CD8-positive, alpha-beta memory T cell (primary cell): Measurements from ENCODE around the gene CTNNA3. TPM values are rescaled to one million over a fixed set of nuclear protein-coding genes. Genes with fewer than 3 reads are reported as not detected.

Source experiments
- CTCF ChIA-PET: fragments of 350-600 bp; sonication (Branson Sonifier 250); formaldehyde crosslinking; loops from one replicate; lab custom pipeline; 2021; ENCODE audit warnings: antibody characterized with exemption; lab: Charles Lee
- POLR2A ChIA-PET: fragments of 350-600 bp; sonication (Branson Sonifier 250); formaldehyde crosslinking; loops from one replicate; lab custom pipeline; 2021; ENCODE audit warnings: antibody characterized with exemption; lab: Charles Lee
- DNase-seq, 5 donors: peaks; one replicate each; pipeline versions ENCODE4 v3.0.0 to v3.0.0-alpha.2; 2020 to 2022; ENCODE audit warnings: mixed read lengths in 1 of 5
- H3K27ac ChIP-seq: one replicate; pipeline ENCODE4 v1.7.0; 2013; ENCODE audit warnings: low read depth, mild to moderate bottlenecking, low read length, moderate library complexity
- H3K27me3 ChIP-seq: 2 replicates; pipeline ENCODE4 v1.7.0; 2013; ENCODE audit warnings: low read length, mild to moderate bottlenecking; ENCODE audit not compliant: insufficient read depth, poor library complexity, severe bottlenecking
- H3K36me3 ChIP-seq: 2 replicates; pipeline ENCODE4 v1.7.0; 2013; ENCODE audit warnings: mild to moderate bottlenecking, low read length, moderate library complexity; ENCODE audit not compliant: insufficient read depth
- H3K4me1 ChIP-seq: 2 replicates; pipeline ENCODE4 v1.7.0; 2013; ENCODE audit warnings: mild to moderate bottlenecking, low read length, moderate library complexity; ENCODE audit not compliant: insufficient read depth
- H3K4me3 ChIP-seq: 2 replicates; pipeline ENCODE4 v1.7.0; 2013; ENCODE audit warnings: mild to moderate bottlenecking, low read length
- H3K9me3 ChIP-seq: 2 replicates; pipeline ENCODE4 v1.7.0; 2013; ENCODE audit warnings: mild to moderate bottlenecking, low read length
- H3K27ac Mint-ChIP-seq, 8 donors: one replicate each; pipeline ENCODE4 v1.8.0; 2020 to 2021; ENCODE audit warnings: mixed read lengths in 8 of 8, mild to moderate bottlenecking in 6 of 8, inconsistent platforms in 3 of 8, moderate library complexity in 3 of 8
- H3K27me3 Mint-ChIP-seq, 2 donors: one replicate each; pipeline ENCODE4 v1.8.0; 2020 to 2021; ENCODE audit warnings: mixed read lengths in 2 of 2, mild to moderate bottlenecking in 1 of 2, moderate library complexity in 1 of 2
- H3K36me3 Mint-ChIP-seq, 3 donors: one replicate each; pipeline ENCODE4 v1.8.0; 2020 to 2021; ENCODE audit warnings: mixed read lengths in 3 of 3, inconsistent platforms in 1 of 3, mild to moderate bottlenecking in 1 of 3
- H3K4me1 Mint-ChIP-seq, 3 donors: one replicate each; pipeline ENCODE4 v1.8.0; 2020 to 2021; ENCODE audit warnings: mixed read lengths in 3 of 3, inconsistent platforms in 1 of 3, mild to moderate bottlenecking in 1 of 3
- H3K4me3 Mint-ChIP-seq, 7 donors: one replicate each; pipeline ENCODE4 v1.8.0; 2020 to 2021; ENCODE audit warnings: mixed read lengths in 7 of 7, mild to moderate bottlenecking in 6 of 7, moderate library complexity in 4 of 7, inconsistent platforms in 2 of 7
- H3K9me3 Mint-ChIP-seq, 5 donors: one replicate each; pipeline ENCODE4 v1.8.0; 2020 to 2022; ENCODE audit warnings: mixed read lengths in 5 of 5, mild to moderate bottlenecking in 3 of 5, moderate library complexity in 2 of 5, inconsistent platforms in 1 of 5
- polyA plus RNA-seq: library from polyadenylated mRNA; unstranded; fragments of 300-500 nt; fragmentation: Illumina TruSeq; gene quantifications from one replicate; pipeline ENCODE4 v1.2.3, GENCODE V29; 2021
- total RNA-seq, 2 experiments: library from RNA; stranded (reverse); gene quantifications; one replicate each; pipeline ENCODE4 v1.2.3, GENCODE V29; 2021

The CTNNA3 gene
- total and polyA plus RNA-seq, 3 experiments from 2014 or later = 0.92 TPM; not detected in 2

DNA sequence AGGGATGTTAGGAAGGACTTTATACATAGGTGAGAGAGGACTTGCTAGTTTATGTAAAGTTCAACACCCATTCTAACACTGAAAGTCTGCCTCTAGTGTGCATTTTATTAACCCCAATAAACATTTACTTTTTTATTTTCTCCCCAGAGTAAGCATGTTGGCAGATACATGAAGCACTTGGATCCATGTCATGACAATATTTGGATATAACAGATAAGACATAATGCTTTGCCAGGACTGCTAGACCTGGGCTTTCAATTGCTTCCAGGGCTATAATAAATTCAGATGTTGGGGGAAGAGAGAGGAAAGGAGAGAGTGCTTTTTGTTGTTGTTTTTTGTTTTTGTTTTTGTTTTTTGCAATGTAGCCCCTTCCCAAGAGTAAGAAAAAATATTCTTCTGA lies 1039.5 kb downstream of the CTNNA3 start:
- no peak for DNase-seq
- Histone ChIP-seq H3K27me3 (no peaks in the 10 kb centered on the region), H3K9me3 (no peaks in the 10 kb centered on the region), H3K4me3 (no peak overlapping the region), H3K36me3 (no peaks in the 10 kb centered on the region), H3K4me1 (no peaks in the 10 kb centered on the region), H3K27ac (no peak overlapping the region)
- no peaks in the 10 kb centered on the region for H3K27me3 Mint-ChIP-seq
- H3K9me3 Mint-ChIP-seq = peaks cover 3 to 17% (median 7%) of the 10 kb centered on the region in 5 donors
- H3K36me3 Mint-ChIP-seq = no peaks in the 10 kb centered on the region
- ChIA-PET POLR2A (no interaction called here), CTCF (no interaction called here)
- no peak overlapping the region for H3K27ac Mint-ChIP-seq
- no peaks in the 10 kb centered on the region for H3K4me1 Mint-ChIP-seq
- H3K4me3 Mint-ChIP-seq = no peak overlapping the region

DNA sequence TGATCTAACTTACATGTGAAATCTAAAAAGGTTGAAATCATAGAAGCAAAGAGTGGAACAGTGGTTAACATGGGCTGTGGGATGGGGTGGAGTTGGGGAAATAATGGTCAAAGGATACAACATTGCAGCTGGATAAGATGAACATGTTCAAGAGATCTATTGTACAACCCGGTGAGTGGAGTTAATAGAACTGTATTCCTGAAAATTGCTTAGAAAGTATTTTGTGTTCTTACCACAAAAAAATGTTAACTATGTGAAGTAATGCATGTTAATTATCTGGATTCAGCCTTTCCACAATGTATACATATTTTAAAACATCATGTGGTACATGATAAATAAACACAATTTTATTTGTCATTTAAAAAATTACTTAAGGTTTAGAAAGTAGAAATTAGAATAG lies 1041.1 kb downstream of the CTNNA3 start:
- Mint-ChIP-seq H3K27me3 (no peaks in the 10 kb centered on the region), H3K27ac (no peak overlapping the region), H3K36me3 (no peaks in the 10 kb centered on the region), H3K4me1 (no peaks in the 10 kb centered on the region), H3K4me3 (no peak overlapping the region), H3K9me3 (peaks cover 0 to 17% (median 7%) of the 10 kb centered on the region in 5 donors)
- POLR2A ChIA-PET = no interaction called here
- CTCF ChIA-PET = no interaction called here
- no peaks in the 10 kb centered on the region for H3K36me3 ChIP-seq
- DNase-seq = no peak
- no peak overlapping the region for H3K27ac ChIP-seq
- H3K4me3 ChIP-seq = no peak overlapping the region
- no peaks in the 10 kb centered on the region for H3K27me3 ChIP-seq
- H3K4me1 ChIP-seq = no peaks in the 10 kb centered on the region
- H3K9me3 ChIP-seq = no peaks in the 10 kb centered on the region

GRCh38 chr10:66651308-66652082 lies 1044.5 kb downstream of the CTNNA3 start:
- Mint-ChIP-seq H3K4me3 (peak overlapping the region in 1 of 7 donors; percentile 73), H3K4me1 (no peaks in the 10 kb centered on the region), H3K27me3 (no peaks in the 10 kb centered on the region), H3K27ac (no peak overlapping the region), H3K36me3 (no peaks in the 10 kb centered on the region), H3K9me3 (peaks cover 7 to 34% (median 12%) of the 10 kb centered on the region in 5 donors)
- H3K4me1 ChIP-seq = no peaks in the 10 kb centered on the region
- DNase-seq = no peak
- ChIA-PET POLR2A (no interaction called here), CTCF (no interaction called here)
- H3K27ac ChIP-seq = no peak overlapping the region
- no peak overlapping the region for H3K4me3 ChIP-seq
- H3K36me3 ChIP-seq = no peaks in the 10 kb centered on the region
- no peaks in the 10 kb centered on the region for H3K27me3 ChIP-seq
- no peaks in the 10 kb centered on the region for H3K9me3 ChIP-seq

DNA sequence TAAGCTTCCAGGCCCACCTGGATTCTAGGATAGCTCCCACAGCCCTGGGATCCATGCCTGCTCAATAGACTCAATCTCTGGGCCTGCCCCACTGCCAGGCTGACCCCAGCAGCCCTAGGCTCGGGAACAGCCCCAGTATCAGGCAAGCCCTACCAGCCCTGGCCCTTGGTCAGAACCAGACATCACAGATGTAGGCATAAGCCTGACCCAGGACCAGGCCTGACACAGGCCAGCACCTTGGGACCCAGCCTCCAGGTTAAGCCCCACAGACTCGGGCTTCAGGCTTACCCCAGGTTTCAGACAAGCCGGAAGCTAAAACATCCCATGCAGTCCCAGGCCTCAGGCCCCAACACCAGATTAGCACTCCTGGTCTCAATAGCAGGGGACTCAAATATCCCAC lies 1046.4 kb downstream of the CTNNA3 start:
- Histone ChIP-seq H3K4me1 (no peaks in the 10 kb centered on the region), H3K9me3 (no peaks in the 10 kb centered on the region), H3K36me3 (no peaks in the 10 kb centered on the region), H3K4me3 (no peak overlapping the region), H3K27me3 (no peaks in the 10 kb centered on the region), H3K27ac (no peak overlapping the region)
- ChIA-PET CTCF (no interaction called here), POLR2A (no interaction called here)
- Mint-ChIP-seq H3K27me3 (no peaks in the 10 kb centered on the region), H3K4me1 (no peaks in the 10 kb centered on the region), H3K27ac (no peak overlapping the region), H3K36me3 (no peaks in the 10 kb centered on the region), H3K4me3 (no peak overlapping the region), H3K9me3 (peaks cover 6 to 46% (median 12%) of the 10 kb centered on the region in 5 donors)
- no peak for DNase-seq

- no peaks in the 10 kb centered on the region for H3K36me3 Mint-ChIP-seq
- Histone ChIP-seq H3K9me3 (no peaks in the 10 kb centered on the region), H3K27ac (no peak overlapping the region), H3K4me1 (no peaks in the 10 kb centered on the region), H3K27me3 (no peaks in the 10 kb centered on the region), H3K4me3 (no peak overlapping the region), H3K36me3 (no peaks in the 10 kb centered on the region)
- H3K4me3 Mint-ChIP-seq = no peak overlapping the region
- no peaks in the 10 kb centered on the region for H3K27me3 Mint-ChIP-seq
- H3K27ac Mint-ChIP-seq = no peak overlapping the region
- POLR2A ChIA-PET = no interaction called here
- CTCF ChIA-PET = no interaction called here
- DNase-seq = no peak
- peaks cover 0 to 16% (median 14%) of the 10 kb centered on the region in 5 donors for H3K9me3 Mint-ChIP-seq
- H3K4me1 Mint-ChIP-seq = no peaks in the 10 kb centered on the region
These were observed 1053.8 kb downstream of the CTNNA3 start for GRCh38 chr10:66642217-66642616.

GRCh38 chr10:66639371-66639770 lies 1056.6 kb downstream of the CTNNA3 start:
- no peak overlapping the region for H3K27ac ChIP-seq
- no peaks in the 10 kb centered on the region for H3K4me1 ChIP-seq
- H3K9me3 ChIP-seq = no peaks in the 10 kb centered on the region
- H3K36me3 ChIP-seq = no peaks in the 10 kb centered on the region
- Mint-ChIP-seq H3K27ac (no peak overlapping the region), H3K9me3 (peaks cover 0 to 9% (median 2%) of the 10 kb centered on the region in 5 donors), H3K4me3 (no peak overlapping the region), H3K27me3 (no peaks in the 10 kb centered on the region), H3K36me3 (no peaks in the 10 kb centered on the region), H3K4me1 (no peaks in the 10 kb centered on the region)
- H3K27me3 ChIP-seq = no peaks in the 10 kb centered on the region
- ChIA-PET POLR2A (no interaction called here), CTCF (no interaction called here)
- DNase-seq = no peak
- no peak overlapping the region for H3K4me3 ChIP-seq

DNA sequence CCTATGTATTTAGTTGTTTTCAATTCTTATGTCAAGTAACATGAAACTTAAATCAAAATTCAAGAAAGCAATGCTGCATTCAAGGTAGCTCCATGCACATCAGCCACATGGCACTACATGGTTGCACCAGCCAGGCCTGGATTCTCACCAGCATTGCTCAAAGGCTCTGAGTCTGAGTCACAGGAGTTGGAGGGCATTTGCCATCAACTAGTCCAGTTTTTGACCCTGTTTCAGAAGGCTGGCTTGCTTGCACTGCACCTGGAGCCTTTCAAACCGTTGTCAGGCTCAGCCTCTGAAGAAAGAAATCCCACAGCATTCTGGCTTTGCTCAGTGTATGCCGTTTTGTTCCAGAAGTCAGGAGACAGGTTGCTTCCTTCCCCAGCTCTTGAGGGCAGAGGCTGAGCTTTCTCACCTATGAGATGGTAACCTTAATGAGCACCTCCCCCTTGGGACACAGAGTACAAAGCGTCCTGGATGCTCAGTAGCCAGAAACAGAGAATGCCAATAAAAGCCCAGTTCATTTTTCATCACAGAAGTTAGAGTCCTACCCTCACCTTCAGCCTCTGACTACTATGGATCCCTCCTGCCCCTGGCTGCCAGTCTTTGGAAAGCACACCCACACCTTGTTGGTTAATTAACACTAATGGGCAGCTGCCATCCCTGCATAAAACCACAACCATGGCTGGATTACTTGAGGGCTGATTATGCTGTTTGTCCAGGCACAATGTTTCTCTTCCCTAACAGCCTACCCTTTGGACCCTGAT lies 1058.5 kb downstream of the CTNNA3 start:
- peaks cover 0 to 9% (median 2%) of the 10 kb centered on the region in 5 donors for H3K9me3 Mint-ChIP-seq
- H3K27ac ChIP-seq = no peak overlapping the region
- no peak overlapping the region for H3K4me3 Mint-ChIP-seq
- no peaks in the 10 kb centered on the region for H3K36me3 Mint-ChIP-seq
- ChIA-PET CTCF (no interaction called here), POLR2A (no interaction called here)
- H3K27me3 Mint-ChIP-seq = no peaks in the 10 kb centered on the region
- DNase-seq = no peak
- no peaks in the 10 kb centered on the region for H3K27me3 ChIP-seq
- H3K4me1 ChIP-seq = no peaks in the 10 kb centered on the region
- no peaks in the 10 kb centered on the region for H3K9me3 ChIP-seq
- no peaks in the 10 kb centered on the region for H3K36me3 ChIP-seq
- no peak overlapping the region for H3K27ac Mint-ChIP-seq
- H3K4me3 ChIP-seq = no peak overlapping the region
- no peaks in the 10 kb centered on the region for H3K4me1 Mint-ChIP-seq

DNA sequence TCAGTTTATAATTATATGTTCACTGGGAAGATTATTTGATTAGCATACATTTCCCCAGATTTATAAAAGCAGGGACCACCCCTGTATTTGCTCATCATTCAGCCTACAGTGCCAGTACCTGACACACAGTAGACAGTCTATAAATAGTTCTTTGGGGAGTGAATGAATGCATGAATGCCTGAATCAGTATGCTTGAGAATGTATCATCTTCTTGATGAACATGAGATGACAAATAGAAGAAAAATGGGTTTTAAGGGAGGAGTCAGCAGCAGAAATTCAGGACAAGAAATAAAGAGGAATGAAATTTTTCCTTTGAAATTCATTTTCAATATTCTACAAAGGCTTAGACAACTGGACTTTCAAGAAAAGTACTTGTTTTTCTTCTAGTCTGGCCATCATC lies 1066.0 kb downstream of the CTNNA3 start:
- Mint-ChIP-seq H3K4me3 (no peak overlapping the region), H3K4me1 (no peaks in the 10 kb centered on the region), H3K27me3 (no peaks in the 10 kb centered on the region), H3K9me3 (peaks cover 2 to 10% (median 3%) of the 10 kb centered on the region in 5 donors), H3K27ac (no peak overlapping the region), H3K36me3 (no peaks in the 10 kb centered on the region)
- H3K36me3 ChIP-seq = no peaks in the 10 kb centered on the region
- no peaks in the 10 kb centered on the region for H3K27me3 ChIP-seq
- no peak overlapping the region for H3K4me3 ChIP-seq
- DNase-seq = no peak
- CTCF ChIA-PET = no interaction called here
- POLR2A ChIA-PET = no interaction called here
- no peaks in the 10 kb centered on the region for H3K4me1 ChIP-seq
- H3K27ac ChIP-seq = no peak overlapping the region
- H3K9me3 ChIP-seq = no peaks in the 10 kb centered on the region
